Smooth muscle cell (in vitro differentiated cells): ENCODE measurements around the gene CSPG4. TPM values are rescaled to one million over a fixed set of nuclear protein-coding genes. Genes with fewer than 3 reads are reported as not detected.
"Not testable (repeated sequence)": the region's sequence is repeated elsewhere in the genome, so short reads cannot be mapped to it uniquely, and the experiment has no call there.

Source experiments
- DNase-seq: peaks from one replicate; lab custom pipeline; 2025; ENCODE audit not compliant: unreplicated experiment; lab: John Stamatoyannopoulos, UW
- H2AFZ ChIP-seq: fragments of 200-600 bp; sonication (generic); 2 replicates; pipeline ENCODE4 v1.6.0; 2016; ENCODE audit warnings: antibody characterized with exemption, low read depth, mild to moderate bottlenecking
- H3F3A ChIP-seq: fragments of 200-600 bp; sonication (generic); 2 replicates; pipeline ENCODE4 v1.6.0; 2017; ENCODE audit warnings: antibody characterized with exemption, low read depth
- H3K27ac ChIP-seq: fragments of 200-600 bp; sonication (generic); 2 replicates; pipeline ENCODE4 v1.5.1; 2016; ENCODE audit warnings: low read depth, mild to moderate bottlenecking
- H3K27me3 ChIP-seq: fragments of 200-600 bp; sonication (generic); 2 replicates; pipeline ENCODE4 v1.6.1; 2016; ENCODE audit warnings: low read depth, mild to moderate bottlenecking
- H3K36me3 ChIP-seq: fragments of 200-600 bp; sonication (generic); 2 replicates; pipeline ENCODE4 v1.5.1; 2016; ENCODE audit warnings: low read depth
- H3K4me1 ChIP-seq: fragments of 200-600 bp; sonication (generic); 2 replicates; pipeline ENCODE4 v1.5.1; 2016; ENCODE audit warnings: low read depth
- H3K4me2 ChIP-seq: fragments of 200-600 bp; sonication (generic); 2 replicates; pipeline ENCODE4 v1.6.0; 2016; ENCODE audit warnings: mild to moderate bottlenecking
- H3K4me3 ChIP-seq: fragments of 200-600 bp; sonication (generic); 2 replicates; pipeline ENCODE4 v1.5.1; 2016; ENCODE audit warnings: mild to moderate bottlenecking
- H3K79me2 ChIP-seq: fragments of 200-600 bp; sonication (generic); 2 replicates; pipeline ENCODE4 v1.6.0; 2016; ENCODE audit warnings: low read depth, mild to moderate bottlenecking
- H3K9ac ChIP-seq: fragments of 200-600 bp; sonication (generic); 2 replicates; pipeline ENCODE4 v1.6.0; 2016; ENCODE audit warnings: low read depth
- H3K9me3 ChIP-seq: fragments of 200-600 bp; sonication (generic); replicated peaks from 2 replicates; pipeline ENCODE4 v1.5.1; 2016; ENCODE audit warnings: low read depth
- H4K20me1 ChIP-seq: fragments of 200-600 bp; sonication (generic); 2 replicates; pipeline ENCODE4 v1.6.0; 2016; ENCODE audit warnings: low read depth
- CTCF ChIP-seq: fragments of 200-600 bp; sonication (generic); IDR thresholded peaks from 2 replicates; pipeline ENCODE4 v1.5.1; 2017; ENCODE audit warnings: borderline replicate concordance, mild to moderate bottlenecking, antibody characterized with exemption; ENCODE audit not compliant: insufficient read depth, poor library complexity, severe bottlenecking
- WGBS: methylation state at CpG from one replicate; pipeline ENCODE4 v1.1.7; 2016; ENCODE audit warnings: low lambda C conversion rate; 5-methylcytosine and 5-hydroxymethylcytosine counted together
- polyA plus RNA-seq: library from polyadenylated mRNA; unstranded; fragments of >200 nt; fragmentation: Nextera tagmentation; extraction: Ambion mirVana; gene quantifications from 2 replicates; pipeline ENCODE4 v1.2.1, GENCODE V29; 2016
- total RNA-seq: library from RNA; depleted of rRNA; stranded (reverse); fragments of >200 nt; gene quantifications from 2 replicates; pipeline ENCODE4 v1.2.3, GENCODE V29; 2014

Gene CSPG4
- total and polyA plus RNA-seq, 2 experiments from 2014 or later, result 35.3 to 54.9 TPM

GRCh38 chr15:75697974-75698747, 14.5 kb downstream of the CSPG4 start:
- DNase-seq, H4K20me1 ChIP-seq, H3K27me3 ChIP-seq, H3K9me3 ChIP-seq, H3K4me3 ChIP-seq, H2AFZ ChIP-seq, H3K9ac ChIP-seq, H3K36me3 ChIP-seq, H3K79me2 ChIP-seq: not testable (repeated sequence)
- Histone ChIP-seq H3K27ac (peak overlapping the region; percentile 52), H3F3A (peaks cover 12% of the 10 kb centered on the region), H3K4me2 (peak overlapping the region; percentile 30), H3K4me1 (peaks cover 28% of the 10 kb centered on the region)
- WGBS, result 86% methylated on average over 17 of the region's 21 CpGs

GRCh38 chr15:75697523-75697922, 15.1 kb downstream of the CSPG4 start:
- no peaks in the 10 kb centered on the region for H4K20me1 ChIP-seq
- H3K27ac ChIP-seq, result peak overlapping the region; percentile 52
- no peaks in the 10 kb centered on the region for H3K9me3 ChIP-seq
- peaks cover 12% of the 10 kb centered on the region for H3F3A ChIP-seq
- peak overlapping the region; percentile 30 for H3K4me2 ChIP-seq
- H3K4me3 ChIP-seq, result no peak overlapping the region
- no peak overlapping the region for H3K9ac ChIP-seq
- H3K36me3 ChIP-seq, result no peaks in the 10 kb centered on the region
- H2AFZ ChIP-seq, result no peak overlapping the region
- no peaks in the 10 kb centered on the region for H3K27me3 ChIP-seq
- H3K4me1 ChIP-seq, result peaks cover 28% of the 10 kb centered on the region
- TF ChIP-seq CTCF, result no peak
- no peak for DNase-seq
- no peaks in the 10 kb centered on the region for H3K79me2 ChIP-seq
- 62% methylated on average over 7 of the region's 7 CpGs for WGBS

DNA sequence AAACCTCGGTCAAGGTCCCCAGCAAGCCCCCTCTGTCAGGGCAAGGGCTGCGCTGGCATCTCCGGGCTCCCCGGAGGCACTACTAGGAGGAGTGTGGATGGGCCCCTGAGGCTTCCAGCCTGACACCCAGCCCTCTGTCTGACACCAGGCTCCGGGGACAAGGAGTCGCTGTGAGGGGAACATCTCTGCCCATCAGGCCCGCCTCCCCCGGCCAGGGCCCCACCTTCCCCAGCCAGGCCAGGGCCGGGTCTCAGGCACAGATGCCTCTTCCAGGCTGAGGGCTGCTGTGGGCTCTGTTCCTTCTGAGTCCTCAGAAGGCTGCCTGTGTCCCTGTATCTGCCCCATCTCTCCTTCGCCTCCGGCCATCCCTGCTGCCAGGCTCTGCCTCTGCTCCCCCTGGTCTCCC, 15.8 kb downstream of the CSPG4 start:
- Histone ChIP-seq H3K36me3 (no peaks in the 10 kb centered on the region), H4K20me1 (no peaks in the 10 kb centered on the region), H3K27ac (peak overlapping the region; percentile 52), H3K79me2 (no peaks in the 10 kb centered on the region), H3K9me3 (no peaks in the 10 kb centered on the region), H3K4me3 (no peak overlapping the region), H3K4me1 (peaks cover 28% of the 10 kb centered on the region), H3K9ac (peak overlapping the region; percentile 28), H3K4me2 (peak overlapping the region; percentile 30), H3K27me3 (no peaks in the 10 kb centered on the region), H3F3A (peaks cover 12% of the 10 kb centered on the region), H2AFZ (no peak overlapping the region)
- 82% methylated on average over 5 of the region's 11 CpGs for WGBS
- no peak for DNase-seq
- no peak for TF ChIP-seq CTCF

DNA sequence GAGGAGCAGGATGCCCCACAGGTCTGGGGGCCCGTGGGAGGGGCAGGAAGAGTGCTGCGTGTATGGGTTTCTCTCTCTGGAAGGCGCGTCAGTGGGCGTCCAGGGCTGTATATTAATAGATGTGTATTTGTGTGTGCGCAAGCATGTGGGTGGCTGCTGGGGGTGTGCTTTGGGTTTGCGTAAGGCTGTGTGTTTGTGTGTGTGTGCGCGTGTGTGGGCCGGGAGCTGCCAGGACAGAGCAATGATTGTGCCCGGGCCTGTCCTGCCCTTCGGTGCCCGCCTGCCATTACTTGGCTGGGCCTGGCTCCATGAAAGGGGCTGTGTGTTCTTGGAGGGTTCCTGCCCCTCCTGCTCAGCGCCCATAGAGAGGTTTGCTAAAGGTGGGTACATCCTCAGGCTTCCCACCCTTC, 16.3 kb downstream of the CSPG4 start:
- H3K36me3 ChIP-seq, result no peaks in the 10 kb centered on the region
- H3K9ac ChIP-seq, result peak overlapping the region; percentile 28
- no peaks in the 10 kb centered on the region for H3K79me2 ChIP-seq
- peaks cover 12% of the 10 kb centered on the region for H3F3A ChIP-seq
- no peak overlapping the region for H3K4me3 ChIP-seq
- WGBS, result 72% methylated on average over 14 of the region's 14 CpGs
- TF ChIP-seq CTCF, result no peak
- H3K9me3 ChIP-seq, result no peaks in the 10 kb centered on the region
- no peaks in the 10 kb centered on the region for H3K27me3 ChIP-seq
- peak overlapping the region; percentile 52 for H3K27ac ChIP-seq
- DNase-seq, result no peak
- peaks cover 28% of the 10 kb centered on the region for H3K4me1 ChIP-seq
- peak overlapping the region; percentile 30 for H3K4me2 ChIP-seq
- no peak overlapping the region for H2AFZ ChIP-seq
- H4K20me1 ChIP-seq, result no peaks in the 10 kb centered on the region
